ENCODE data around the gene UPK3BL1.
"Not testable (repeated sequence)": the region's sequence is repeated elsewhere in the genome, so short reads cannot be mapped to it uniquely, and the experiment has no call there.

The UPK3BL1 gene

GRCh38 chr7:102642691-102643090 lies at the start of gene UPK3BL1:
TSS of gene UPK3BL1 (minus strand) at chr7:102642791. CDS start at chr7:102642741, 50 bp downstream.
- DNase-seq, result not testable (repeated sequence)

- DNase-seq, result not testable (repeated sequence)
Measured at GRCh38 chr7:102690602-102691001, 48.0 kb upstream of the UPK3BL1 start.

DNA sequence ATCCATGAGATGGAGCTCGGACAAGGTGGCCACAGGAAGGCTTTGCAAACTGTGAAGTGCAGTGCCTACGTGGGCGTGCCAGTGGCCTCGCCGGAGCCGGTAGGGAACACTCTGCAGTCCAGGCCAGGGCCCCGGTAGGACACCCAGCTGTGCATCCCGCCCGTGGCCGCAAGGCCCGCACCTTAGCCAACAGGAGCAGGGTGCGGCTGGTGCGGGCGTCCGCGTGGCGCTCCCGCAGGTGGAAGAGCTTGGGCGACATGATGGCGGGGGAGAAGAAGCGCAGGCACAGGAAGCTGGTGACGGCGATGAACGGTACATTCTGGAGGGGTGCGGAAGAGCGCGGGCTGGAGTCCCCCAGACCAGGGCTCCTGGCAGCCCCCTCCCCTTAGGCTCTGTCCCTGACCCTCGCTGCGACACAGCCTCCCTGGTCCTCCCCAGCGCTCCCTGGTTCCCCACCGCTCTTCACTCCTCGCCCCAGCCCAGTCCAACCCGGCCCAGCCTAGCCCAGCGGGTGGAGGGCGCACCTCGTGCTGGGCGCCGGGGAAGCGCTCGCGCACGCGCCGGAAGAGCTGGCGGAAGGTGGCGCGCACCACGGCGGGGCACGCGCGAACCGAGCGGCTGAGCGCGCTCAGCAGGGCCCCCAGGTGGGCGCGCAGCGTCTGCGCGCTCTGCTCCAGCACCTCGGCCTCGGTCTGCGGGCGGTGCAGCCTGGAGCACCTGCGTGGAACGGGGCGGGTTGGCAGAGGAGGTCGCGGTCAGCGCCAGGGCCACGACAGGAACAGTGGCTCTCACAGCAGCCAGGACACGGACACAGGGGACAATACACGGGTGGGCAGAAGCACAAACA lies 47.1 kb upstream of the UPK3BL1 start:
- not testable (repeated sequence) for DNase-seq

- not testable (repeated sequence) for DNase-seq
Measured at GRCh38 chr7:102688299-102689036, 45.9 kb upstream of the UPK3BL1 start.

DNA sequence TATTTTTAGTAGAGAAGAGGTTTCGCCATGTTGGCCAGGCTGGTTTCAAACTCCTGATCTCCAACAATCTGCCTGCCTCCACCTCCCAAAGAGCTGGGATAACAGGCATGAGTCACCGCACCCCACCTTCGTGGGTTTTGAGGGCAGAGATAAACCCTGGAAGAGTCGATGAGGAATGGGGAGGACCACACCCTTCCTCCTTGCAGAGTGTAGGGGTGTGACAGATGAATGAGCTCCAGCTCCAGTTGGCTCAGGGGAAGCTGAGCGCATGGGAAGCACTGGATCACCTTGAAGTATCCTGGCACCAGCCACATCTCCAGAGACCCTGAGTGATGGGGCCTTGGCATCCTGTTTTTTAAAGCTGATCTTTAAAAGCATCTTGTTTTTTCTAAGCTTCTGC lies 40.0 kb upstream of the UPK3BL1 start:
- DNase-seq, result not testable (repeated sequence)

DNA sequence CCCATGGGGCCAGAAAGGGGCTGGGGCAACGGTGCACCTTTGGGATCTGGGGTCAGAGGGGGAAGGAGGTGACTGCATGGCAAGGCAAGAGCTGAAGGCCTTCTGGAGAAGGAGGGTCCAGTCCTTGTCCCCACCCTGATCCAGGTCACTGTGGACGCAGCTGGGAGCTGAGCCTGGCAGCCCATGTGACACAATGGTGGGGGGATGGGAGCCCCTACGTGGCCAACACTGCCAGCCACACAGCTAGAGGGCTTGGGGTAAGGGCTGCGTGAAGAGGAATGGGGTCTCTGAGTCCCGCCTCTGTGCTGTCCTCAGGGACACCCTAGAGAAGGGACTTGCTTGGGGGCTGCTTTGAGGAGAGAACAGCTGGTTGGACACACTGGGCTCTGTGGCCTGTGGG lies 38.2 kb upstream of the UPK3BL1 start:
- DNase-seq, result not testable (repeated sequence)

- DNase-seq, result not testable (repeated sequence)
Measured at GRCh38 chr7:102675545-102675944, 33.0 kb upstream of the UPK3BL1 start.

- not testable (repeated sequence) for DNase-seq
Measured at GRCh38 chr7:102673447-102674067, 31.0 kb upstream of the UPK3BL1 start.

- DNase-seq, result not testable (repeated sequence)
Measured at GRCh38 chr7:102671956-102672307, 29.3 kb upstream of the UPK3BL1 start.

DNA sequence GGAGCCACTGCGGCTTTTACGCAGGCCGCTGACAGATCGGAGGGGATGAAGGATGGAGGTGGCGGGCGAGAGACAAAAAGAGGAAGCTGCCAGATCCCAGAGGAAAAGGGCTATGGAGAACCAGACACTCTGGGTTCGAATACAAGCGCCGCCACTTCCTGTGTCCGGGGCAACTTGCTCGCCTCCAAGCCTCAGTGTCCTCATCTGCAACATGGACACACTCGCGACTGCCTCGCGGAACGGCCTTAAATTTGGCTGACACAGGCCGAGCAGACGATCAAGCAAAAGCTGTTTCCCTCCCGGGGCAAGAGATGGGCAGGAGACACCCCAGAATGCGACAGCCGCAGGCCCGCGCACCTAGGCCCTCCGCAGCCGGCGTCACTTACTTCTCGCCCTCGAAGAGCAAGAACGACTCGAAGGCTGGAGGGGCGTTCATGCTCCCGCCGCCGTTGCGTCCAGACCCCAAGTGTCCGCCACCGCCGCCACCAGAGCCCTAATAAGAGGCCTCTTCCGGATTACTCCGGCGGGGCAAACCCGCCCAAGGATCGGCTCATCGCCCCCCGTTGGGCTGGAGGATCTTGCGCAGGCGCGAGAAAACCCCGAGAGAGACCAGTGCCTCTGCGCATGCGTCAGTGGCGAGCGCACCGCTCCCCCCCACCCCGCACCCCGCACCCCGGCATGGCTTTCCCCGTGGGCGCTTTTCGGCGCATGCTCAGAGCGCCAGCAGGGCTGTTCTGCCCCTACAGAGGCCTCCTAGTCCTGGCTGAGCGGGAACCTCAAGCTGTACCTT lies 28.8 kb upstream of the UPK3BL1 start, which contains the start of gene POLR2J2:
Gene POLR2J2, minus strand, starts transcription at position 498 of the 790 bp plus-strand sequence. Its CDS starts 62 bp downstream, at position 436.
- DNase-seq, result not testable (repeated sequence)

DNA sequence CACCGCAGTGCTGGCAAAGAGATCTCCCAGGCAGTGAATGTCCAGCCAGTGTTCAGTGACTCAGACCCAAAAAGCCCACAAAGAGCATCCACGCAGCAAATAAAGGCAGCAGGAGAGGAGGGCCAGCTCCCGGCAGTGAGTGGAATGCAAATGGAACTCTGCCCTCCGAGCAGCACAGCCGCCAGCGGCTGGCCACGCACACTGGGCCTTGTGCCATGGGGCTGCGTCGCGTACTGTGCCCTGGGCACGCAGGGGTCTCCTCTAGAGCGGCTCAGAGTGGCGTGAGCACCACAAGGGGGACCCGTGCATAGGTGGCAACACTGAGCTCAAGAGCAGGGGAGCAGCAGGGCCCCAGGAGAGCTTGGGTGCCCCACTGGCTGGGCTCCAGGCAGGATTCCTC lies 24.9 kb upstream of the UPK3BL1 start:
- DNase-seq, result not testable (repeated sequence)

DNA sequence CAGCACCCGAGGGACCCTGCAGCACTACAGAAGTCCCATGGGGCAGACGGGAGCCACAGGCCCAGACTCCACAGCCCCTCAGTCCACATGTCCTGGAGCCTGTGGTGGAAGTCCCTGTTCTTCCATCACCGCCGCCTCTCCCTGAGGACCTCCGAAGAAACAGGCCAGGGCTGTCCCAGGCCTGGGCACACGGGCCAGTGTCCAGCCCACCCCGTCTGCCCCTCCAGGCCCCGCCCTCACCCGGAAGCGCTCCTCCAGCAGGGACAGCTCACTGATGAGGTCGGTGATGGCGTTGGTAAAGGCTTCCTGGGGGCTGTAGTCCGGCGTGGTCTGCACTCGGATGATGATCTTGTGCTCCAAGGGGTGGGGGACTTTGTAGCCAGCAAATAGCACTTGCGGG lies 24.3 kb upstream of the UPK3BL1 start:
- not testable (repeated sequence) for DNase-seq

GRCh38 chr7:102664765-102665164 lies 22.2 kb upstream of the UPK3BL1 start:
- DNase-seq, result not testable (repeated sequence)

DNA sequence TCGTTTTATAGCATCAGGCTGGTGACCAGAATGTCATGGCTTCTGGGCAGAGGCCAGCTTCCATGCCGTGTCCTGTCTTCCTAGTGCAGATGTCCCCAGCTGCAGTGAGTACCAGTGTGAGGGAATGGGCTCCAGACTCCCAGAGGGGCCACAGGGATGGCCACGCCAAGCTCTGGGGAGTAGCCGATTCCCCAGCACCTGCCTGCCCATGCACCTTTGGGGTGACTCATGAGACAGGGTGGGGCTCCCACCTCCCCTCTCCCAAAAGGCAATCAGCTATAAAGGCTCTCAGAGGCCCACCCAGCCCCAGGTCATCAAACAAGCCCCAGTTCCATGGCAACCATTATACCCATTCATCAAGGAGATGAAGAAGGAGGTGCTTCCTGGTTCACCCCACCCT lies 7.3 kb upstream of the UPK3BL1 start, which contains the start of gene SPDYE2B:
Gene SPDYE2B, plus strand, starts transcription at position 396 of the 400 bp plus-strand sequence. CDS start 2,030 bp downstream, outside the sequence.
- DNase-seq, result not testable (repeated sequence)

- DNase-seq, result not testable (repeated sequence)
Measured at GRCh38 chr7:102647813-102648212, 5.2 kb upstream of the UPK3BL1 start.

DNA sequence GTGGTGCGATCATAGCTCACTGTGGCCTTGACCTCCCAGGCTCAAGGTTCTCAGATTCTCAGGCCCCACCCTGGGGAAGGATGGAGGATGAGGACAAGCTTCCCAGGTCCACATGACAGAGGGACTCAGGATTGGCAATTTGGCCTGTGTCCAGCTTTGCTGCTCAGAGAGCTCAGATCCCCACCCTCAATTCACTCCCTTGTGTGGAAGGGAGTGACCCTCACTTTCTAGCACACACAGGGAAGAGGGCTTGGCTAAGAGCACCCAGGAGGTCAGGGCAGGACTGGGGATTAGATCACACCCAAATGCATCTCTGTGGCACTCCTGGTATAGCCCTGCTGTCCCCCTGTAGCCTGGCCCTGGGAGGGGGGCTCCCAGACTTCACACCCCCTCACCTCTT lies 813 bp upstream of the UPK3BL1 start:
- not testable (repeated sequence) for DNase-seq

DNA sequence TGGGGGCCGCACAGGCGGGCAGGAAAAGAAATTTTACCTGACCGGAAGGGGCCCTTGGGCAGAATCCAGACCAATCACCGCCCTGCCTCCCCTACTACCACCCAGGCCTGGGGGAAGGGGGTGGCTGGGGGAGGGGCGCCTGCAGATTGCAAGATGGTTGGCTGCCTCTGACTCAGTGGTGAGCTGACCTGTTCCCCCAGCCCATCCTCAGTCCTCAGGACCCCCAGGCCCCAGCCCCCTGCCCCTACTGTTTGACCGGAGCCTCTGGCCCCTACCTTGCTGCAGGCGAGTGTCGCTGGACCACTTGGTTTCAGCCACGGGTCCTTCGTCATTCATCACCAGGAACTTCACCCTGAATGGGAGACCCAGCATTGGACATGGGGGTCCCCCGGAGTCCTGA lies 3.7 kb downstream of the UPK3BL1 start:
- DNase-seq, result not testable (repeated sequence)

DNA sequence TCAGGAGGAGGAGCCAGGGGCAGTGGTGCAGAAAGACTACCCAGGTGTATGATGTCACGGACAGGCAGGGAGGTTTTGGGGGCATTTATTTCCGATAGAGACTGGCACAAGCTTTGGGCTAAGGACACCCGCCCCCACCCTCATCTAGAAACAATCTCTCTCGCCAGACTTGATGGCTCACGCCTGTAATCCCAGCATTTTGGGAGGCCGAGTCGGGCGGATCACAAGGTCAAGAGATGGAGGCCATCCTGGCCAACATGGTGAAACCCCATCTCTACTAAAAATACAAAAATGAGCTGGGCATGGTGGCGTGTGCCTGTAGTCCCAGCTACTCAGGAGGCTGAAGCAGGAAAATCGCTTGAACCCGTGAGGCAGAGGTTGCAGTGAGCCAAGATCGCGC lies 5.6 kb downstream of the UPK3BL1 start:
- DNase-seq, result not testable (repeated sequence)

DNA sequence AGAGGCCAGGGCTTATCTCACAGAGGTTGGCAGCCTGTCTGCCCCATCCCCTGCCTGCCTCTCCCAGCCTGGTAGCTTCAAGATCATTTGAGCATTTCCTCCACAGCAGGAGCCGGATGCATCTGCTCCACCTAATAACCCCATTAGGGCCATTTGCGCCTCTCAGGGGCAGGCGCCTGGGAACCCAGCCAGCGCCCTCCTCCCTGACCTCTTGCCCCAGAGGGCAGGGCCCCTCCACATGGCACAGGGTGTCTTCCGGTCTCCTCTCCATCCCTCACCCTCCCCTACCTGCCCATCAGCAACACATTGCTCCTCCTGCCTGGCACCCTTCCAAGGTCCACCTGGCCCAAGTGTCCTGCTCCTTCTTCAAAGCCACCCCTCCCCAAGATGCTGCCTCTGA lies 7.2 kb downstream of the UPK3BL1 start:
- not testable (repeated sequence) for DNase-seq

DNA sequence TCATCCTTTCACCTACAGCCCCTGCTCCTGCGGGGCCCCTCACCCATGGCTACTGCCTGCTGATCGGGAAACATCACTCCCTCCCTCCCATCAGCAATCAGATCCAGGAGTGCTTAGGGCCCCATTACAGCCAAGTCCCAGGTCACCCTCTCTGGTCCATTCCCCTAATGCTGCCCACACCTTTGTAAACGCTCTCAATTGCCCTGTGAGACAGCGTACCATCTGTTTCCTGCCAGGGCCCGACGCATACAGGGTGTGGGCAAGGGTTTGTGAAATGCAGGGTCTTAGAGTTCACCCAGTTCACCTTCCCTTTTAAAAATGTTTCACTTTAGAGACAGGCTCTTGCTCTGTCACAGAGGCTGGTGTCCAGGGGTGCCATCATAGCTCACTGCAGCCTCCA lies 8.3 kb downstream of the UPK3BL1 start:
- DNase-seq, result not testable (repeated sequence)

DNA sequence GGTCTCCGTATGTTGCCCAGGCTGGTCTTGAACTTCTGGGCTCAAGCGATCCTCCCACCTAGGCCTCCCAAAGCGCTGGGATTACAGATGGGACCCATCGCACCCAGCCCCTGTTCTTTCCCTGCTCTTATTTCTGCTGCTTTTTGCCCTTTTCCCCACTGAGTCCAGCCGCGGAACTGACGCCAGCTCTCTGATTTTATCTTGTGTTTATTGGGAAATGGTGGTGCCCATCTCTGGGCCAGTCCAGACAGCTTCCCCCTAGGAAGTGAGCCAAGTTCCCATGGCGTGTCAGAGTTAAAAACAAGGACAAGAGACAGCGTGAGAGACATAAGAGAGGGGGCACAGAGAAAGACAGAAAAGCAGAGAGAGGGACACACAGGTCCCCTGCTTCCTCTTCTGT lies 12.0 kb downstream of the UPK3BL1 start:
- DNase-seq, result not testable (repeated sequence)

- not testable (repeated sequence) for DNase-seq
Measured at GRCh38 chr7:102627271-102627904, 15.2 kb downstream of the UPK3BL1 start.

All from NCI-H2029 treated with DMSO at 0.1 percent for 48 hours (cell line).